DOHH2 (cell line): ENCODE results near the gene CYB5B.

ENCODE experiments used
- H3F3A ChIP-seq: fragments of 200-600 bp; sonication (generic), shearing (Covaris generic); 2 replicates; pipeline ENCODE4 v1.6.0; 2016; ENCODE audit warnings: antibody characterized with exemption, mild to moderate bottlenecking; ENCODE audit not compliant: control insufficient read depth, insufficient read depth
- H3K27ac ChIP-seq: fragments of 200-600 bp; sonication (generic); 2 replicates; pipeline ENCODE4 v1.5.1; 2014; ENCODE audit warnings: low read depth, mild to moderate bottlenecking, low read length, moderate library complexity
- H3K27me3 ChIP-seq: fragments of 200-600 bp; sonication (generic); 2 replicates; pipeline ENCODE4 v1.6.1; 2014; ENCODE audit warnings: mild to moderate bottlenecking, low read length, mixed read lengths; ENCODE audit not compliant: control insufficient read depth
- H3K36me3 ChIP-seq: fragments of 200-600 bp; sonication (generic); 2 replicates; pipeline ENCODE4 v1.6.1; 2014; ENCODE audit warnings: mild to moderate bottlenecking, low read length, moderate library complexity, mixed read lengths; ENCODE audit not compliant: control insufficient read depth
- H3K4me1 ChIP-seq: fragments of 200-600 bp; sonication (generic); 2 replicates; pipeline ENCODE4 v1.6.1; 2014; ENCODE audit warnings: mild to moderate bottlenecking, low read length, mixed read lengths; ENCODE audit not compliant: control insufficient read depth
- H3K4me2 ChIP-seq: fragments of 200-600 bp; sonication (generic); 2 replicates; pipeline ENCODE4 v1.6.0; 2014; ENCODE audit warnings: mild to moderate bottlenecking, low read length, moderate library complexity
- H3K4me3 ChIP-seq: fragments of 200-600 bp; sonication (generic); 2 replicates; pipeline ENCODE4 v1.5.1; 2014; ENCODE audit warnings: mild to moderate bottlenecking, low read length, mixed read lengths
- H3K79me2 ChIP-seq: fragments of 200-600 bp; sonication (generic); 2 replicates; pipeline ENCODE4 v1.6.1; 2014; ENCODE audit warnings: mild to moderate bottlenecking, low read length, mixed read lengths; ENCODE audit not compliant: control insufficient read depth
- H3K9me2 ChIP-seq: fragments of 200-600 bp; sonication (generic); replicated peaks from 2 replicates; pipeline ENCODE4 v1.6.1; 2014; ENCODE audit warnings: mild to moderate bottlenecking, low read length, mixed read lengths; ENCODE audit not compliant: control insufficient read depth
- H3K9me3 ChIP-seq: fragments of 200-600 bp; sonication (generic); 2 replicates; pipeline ENCODE4 v1.6.1; 2014; ENCODE audit warnings: antibody characterized with exemption, low read length, mixed read lengths; ENCODE audit not compliant: control insufficient read depth, insufficient read depth
- H4K20me1 ChIP-seq: fragments of 200-600 bp; sonication (generic); 2 replicates; pipeline ENCODE4 v1.6.0; 2014; ENCODE audit warnings: low read depth, mild to moderate bottlenecking, antibody characterized with exemption, low read length, moderate library complexity; ENCODE audit not compliant: control insufficient read depth, insufficient read depth
- CTCF ChIP-seq: fragments of 200-600 bp; sonication (generic); IDR thresholded peaks from one replicate; pipeline ENCODE4 v1.5.1; 2014; ENCODE audit warnings: antibody characterized with exemption, mild to moderate bottlenecking, low read depth, low read length; ENCODE audit not compliant: poor library complexity, severe bottlenecking
- EZH2phosphoT487 ChIP-seq: fragments of 200-600 bp; sonication (generic); IDR thresholded peaks from 2 replicates; pipeline ENCODE4 v1.6.1; 2017; ENCODE audit warnings: borderline replicate concordance, mild to moderate bottlenecking, antibody characterized with exemption, low read length, moderate library complexity, mixed read lengths

Gene CYB5B

GRCh38 chr16:69405757-69406156, 18.7 kb upstream of the CYB5B start:
- H3F3A ChIP-seq = no peaks in the 10 kb centered on the region
- H3K9me2 ChIP-seq = no peaks in the 10 kb centered on the region
- H3K4me1 ChIP-seq = peaks cover 8% of the 10 kb centered on the region
- no peak overlapping the region for H3K27ac ChIP-seq
- no peaks in the 10 kb centered on the region for H3K36me3 ChIP-seq
- no peaks in the 10 kb centered on the region for H3K79me2 ChIP-seq
- H3K4me3 ChIP-seq = no peak overlapping the region
- H4K20me1 ChIP-seq = no peaks in the 10 kb centered on the region
- H3K9me3 ChIP-seq = no peaks in the 10 kb centered on the region
- TF ChIP-seq EZH2phosphoT487 (no peak), CTCF (no peak)
- H3K27me3 ChIP-seq = no peaks in the 10 kb centered on the region
- no peak overlapping the region for H3K4me2 ChIP-seq

GRCh38 chr16:69406780-69407331, 17.6 kb upstream of the CYB5B start:
- Histone ChIP-seq H4K20me1 (no peaks in the 10 kb centered on the region), H3K4me1 (peaks cover 8% of the 10 kb centered on the region), H3F3A (no peaks in the 10 kb centered on the region), H3K9me2 (no peaks in the 10 kb centered on the region), H3K27ac (no peak overlapping the region), H3K4me2 (no peak overlapping the region), H3K4me3 (no peak overlapping the region), H3K79me2 (no peaks in the 10 kb centered on the region), H3K36me3 (no peaks in the 10 kb centered on the region), H3K27me3 (no peaks in the 10 kb centered on the region), H3K9me3 (no peaks in the 10 kb centered on the region)
- TF ChIP-seq EZH2phosphoT487 = no peak
- TF ChIP-seq CTCF = no peak

- Histone ChIP-seq H3K27me3 (no peaks in the 10 kb centered on the region), H4K20me1 (no peaks in the 10 kb centered on the region), H3K9me3 (no peaks in the 10 kb centered on the region), H3K4me1 (no peaks in the 10 kb centered on the region; the same call in 1 of the 2 replicates), H3K36me3 (no peaks in the 10 kb centered on the region), H3K79me2 (no peaks in the 10 kb centered on the region), H3K9me2 (no peaks in the 10 kb centered on the region), H3K4me3 (no peak overlapping the region), H3F3A (no peaks in the 10 kb centered on the region), H3K4me2 (no peak overlapping the region), H3K27ac (no peak overlapping the region)
- no peak for TF ChIP-seq CTCF
- TF ChIP-seq EZH2phosphoT487 = no peak
Measured at GRCh38 chr16:69407702-69408323, 16.6 kb upstream of the CYB5B start.
